GM21423 (cell line): Measurements from ENCODE around the gene BAIAP2.
A peak's percentile ranks its signal among the peaks of the same experiment; 100 is the strongest.
"Not testable (repeated sequence)": the region's sequence is repeated elsewhere in the genome, so short reads cannot be mapped to it uniquely, and the experiment has no call there.

Experiments
- ATAC-seq: cut with Tn5 transposase; IDR thresholded peaks from one replicate; pipeline ENCODE4 v1.9.1; 2021; ENCODE audit warnings: mild to moderate bottlenecking, moderate library complexity; ENCODE audit not compliant: unreplicated experiment

Gene BAIAP2

DNA sequence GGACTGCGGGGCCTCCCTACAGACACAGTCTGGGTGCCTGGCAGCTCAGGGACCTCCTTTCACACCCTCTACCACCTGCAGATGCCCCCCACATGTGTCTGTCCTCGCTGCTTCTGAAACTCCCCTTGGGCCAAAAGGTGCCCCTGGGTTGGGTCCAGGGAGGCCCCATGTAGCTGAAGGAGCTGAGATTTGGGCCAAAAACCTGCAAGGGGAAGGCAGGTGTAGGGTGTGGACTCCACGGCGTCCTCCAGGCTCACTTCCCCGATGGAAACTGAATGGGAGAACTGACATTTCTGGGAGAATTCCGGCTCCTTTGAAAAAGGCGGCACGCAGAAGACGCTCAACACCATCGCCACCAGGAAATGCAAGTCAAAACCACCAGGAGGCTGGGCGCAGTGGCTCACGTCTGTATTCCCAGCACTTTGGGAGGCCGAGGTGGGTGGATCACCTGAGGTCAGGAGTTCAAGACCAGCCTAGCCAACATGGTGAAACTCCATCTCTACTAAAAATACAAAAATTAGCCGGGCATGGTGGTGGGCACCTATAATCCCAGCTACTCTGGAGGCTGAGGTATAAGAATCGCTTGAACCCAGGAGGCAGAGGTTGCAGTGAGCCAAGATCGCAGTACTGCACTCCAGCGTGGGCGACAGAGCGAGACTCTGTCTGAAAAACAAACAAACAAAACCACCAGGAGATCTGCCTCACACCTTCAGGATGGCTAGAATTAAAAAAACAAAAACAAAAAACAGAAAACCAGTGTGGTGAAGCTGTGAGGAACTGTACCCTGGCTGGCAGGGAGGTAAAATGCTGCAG is 13.2 kb upstream of the BAIAP2 start:
- ATAC-seq = no peak

DNA sequence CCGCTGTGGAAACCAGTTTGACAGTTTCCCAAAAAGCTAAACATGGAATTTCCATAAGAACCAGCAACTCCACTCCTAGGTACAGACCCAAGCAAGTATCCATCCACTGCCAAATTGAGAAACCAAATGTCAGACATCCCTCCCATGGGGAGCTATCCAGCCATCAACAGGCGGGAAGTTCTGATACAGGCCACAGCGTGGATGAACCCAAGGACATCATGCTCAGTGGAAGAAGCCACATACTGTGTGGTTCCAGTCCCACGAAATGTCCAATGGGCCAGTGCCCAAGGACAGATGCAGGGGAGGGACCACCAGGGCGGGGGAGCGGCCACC is 12.6 kb upstream of the BAIAP2 start:
- no peak for ATAC-seq

DNA sequence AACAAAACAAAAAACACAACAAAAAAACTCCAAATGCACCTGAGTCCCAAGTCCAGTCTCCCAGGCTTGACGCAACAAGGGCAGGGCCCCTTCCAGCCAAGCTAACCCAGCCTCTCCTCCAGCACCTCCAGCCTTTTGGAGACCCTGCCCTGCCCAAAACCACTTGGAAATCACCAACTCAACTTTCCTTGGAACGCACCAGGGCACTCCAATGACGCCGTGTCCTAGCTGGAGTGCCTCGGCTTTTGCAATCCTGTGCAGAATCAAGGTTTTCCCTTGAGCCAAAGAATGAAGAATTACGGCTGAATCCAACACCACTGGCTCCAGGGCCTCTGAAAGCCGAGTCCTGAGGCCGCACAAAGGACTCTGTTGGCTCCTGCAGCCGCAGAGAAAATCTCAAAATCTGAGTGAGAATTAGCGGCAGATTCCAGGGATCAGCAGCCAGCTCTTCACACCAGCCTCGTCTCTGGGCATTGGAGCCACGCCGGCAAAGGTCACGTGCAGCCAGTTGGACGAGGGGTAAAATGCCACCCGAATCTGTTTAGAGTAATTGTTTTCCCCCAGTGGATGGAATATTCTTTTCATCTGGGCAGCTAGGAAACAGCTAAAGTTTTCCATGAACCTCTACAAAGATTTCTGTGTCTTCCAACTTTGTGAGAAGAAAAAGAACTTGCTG is 9.7 kb upstream of the BAIAP2 start:
- no peak for ATAC-seq

DNA sequence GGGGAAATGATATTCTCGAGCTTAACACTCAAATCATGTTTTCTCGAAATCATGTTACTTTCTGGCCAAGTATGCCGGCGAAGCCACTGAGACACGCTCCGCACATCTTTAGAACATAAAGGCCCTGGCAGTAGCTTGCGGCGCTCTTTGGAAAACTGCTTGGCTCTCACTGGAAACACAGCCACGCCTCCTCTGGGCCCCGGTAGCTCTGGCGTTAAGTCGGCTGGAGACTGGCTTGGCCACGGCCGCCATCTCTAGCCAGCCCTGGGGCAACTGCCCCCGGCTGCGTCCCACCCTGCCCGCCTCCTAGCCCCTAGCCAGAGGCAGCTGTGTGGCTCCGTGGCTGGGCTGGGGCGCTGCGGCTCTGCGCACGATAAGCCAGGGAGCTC is 9.2 kb upstream of the BAIAP2 start:
- ATAC-seq = no peak

DNA sequence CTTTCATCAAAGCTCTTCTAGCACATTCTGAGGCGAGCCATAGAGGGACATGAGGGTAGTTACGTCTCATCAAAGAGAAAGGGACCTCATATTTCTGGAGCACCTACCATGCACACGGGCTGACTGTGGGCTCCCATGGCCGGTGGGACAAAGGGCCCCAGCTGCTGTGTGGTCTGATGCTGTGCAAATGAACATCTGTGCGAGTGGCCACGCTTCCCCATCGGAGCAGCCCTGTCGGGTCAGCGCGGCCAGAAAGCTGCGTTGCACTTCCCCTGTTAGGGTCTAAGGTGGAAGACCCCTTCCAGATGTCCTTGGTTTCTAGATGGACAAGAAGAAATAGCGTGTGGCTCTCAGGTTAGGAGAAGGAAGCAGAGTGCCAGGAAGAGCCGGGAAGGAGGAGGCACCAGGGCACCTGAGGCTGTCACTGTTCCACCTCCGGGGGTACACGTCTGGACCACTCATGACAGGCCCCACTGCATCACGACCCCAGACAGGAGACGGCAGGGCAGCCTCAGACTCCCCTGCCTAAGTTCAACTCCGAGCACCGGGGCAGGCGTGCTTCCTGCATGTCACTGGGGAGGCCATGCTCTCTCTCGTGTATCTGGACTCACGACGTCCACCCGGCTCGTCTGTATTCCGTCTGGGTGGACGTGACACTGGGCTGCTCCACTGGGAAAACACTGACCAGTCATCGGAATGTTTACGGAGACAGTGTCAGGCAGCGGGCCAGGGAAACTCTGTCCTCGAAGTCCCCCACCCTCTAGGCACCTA is 8.5 kb upstream of the BAIAP2 start:
- no peak for ATAC-seq

DNA sequence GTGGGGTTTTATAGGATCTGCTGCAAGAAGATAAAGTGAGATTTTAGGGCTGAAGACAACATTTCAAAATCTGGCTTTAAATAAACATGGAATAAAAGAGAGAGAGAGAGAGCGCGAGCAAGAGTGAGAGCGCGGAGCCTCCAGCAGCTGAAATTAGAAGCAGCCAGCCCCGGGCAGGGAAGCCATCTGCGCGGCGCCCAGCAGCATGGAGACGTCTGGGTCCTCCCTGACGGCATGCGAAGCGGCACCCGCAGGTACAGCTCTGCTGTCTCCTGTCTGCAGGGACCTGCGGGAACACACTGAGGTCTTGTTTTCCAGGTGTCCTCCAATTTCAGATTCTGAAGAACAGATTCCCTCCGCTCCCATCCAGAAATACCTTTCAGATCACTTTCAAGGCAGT is 7.9 kb upstream of the BAIAP2 start:
- ATAC-seq = no peak

DNA sequence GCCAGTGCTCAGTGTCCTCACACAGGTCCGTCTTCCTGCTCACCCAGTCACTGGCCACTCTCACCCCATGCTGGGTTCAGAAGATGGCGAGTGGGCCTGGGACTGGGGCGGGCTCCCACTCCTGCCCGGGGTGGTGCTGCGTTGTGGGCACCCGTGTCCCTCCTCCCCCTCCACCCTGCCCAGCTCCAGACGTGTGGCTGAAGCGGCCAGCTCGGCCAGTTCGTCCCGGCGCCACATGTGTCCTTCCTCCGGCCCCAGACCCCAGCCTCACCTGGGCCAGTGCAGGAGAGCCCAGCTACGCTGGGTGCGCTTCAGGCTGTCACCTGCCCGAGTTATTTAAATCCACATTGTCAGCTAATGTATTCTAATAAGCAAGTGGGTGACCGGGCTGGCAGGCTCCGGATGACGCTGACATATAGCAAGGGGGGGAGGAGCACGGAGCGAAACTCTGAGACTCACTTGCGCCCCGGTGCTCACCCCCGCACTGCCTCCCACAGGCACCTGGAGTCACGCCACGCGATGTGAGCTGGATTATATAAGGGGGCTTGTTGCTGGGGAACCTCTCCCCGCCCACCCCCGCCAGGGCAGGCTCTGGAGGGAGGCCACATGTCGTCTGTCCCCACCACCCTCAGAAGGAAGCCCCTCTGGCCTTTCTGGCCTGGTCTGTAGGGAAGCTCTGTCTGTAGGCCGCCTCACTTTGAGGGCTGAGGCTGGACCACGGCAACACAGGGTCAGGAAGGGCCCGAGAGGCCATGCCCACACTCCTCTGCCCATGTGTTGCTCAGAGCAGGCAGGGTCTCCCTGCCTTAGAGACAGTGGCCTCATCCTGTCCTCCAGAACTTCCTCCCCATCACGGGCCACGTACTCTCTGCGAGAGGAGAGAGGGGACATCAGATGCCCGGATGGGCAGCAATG is 7.1 kb upstream of the BAIAP2 start:
- no peak for ATAC-seq

DNA sequence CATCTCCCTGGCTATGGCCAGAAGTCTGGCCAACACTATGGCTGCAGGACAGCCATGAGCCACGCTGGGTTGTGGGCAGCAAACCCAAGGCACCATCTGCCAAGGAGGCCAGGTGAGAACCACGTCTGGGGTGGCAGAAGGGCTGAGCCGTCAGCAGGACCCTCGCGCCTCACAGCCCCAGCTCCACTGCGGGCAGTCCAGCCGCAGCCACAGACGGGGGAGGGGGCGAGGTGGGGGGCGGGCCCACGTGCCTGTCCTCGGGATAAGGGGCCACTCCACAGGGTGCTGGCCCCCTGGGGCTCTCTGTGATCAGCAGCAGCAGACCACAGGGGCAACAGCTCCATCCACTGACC is 6.5 kb upstream of the BAIAP2 start:
- no peak for ATAC-seq

DNA sequence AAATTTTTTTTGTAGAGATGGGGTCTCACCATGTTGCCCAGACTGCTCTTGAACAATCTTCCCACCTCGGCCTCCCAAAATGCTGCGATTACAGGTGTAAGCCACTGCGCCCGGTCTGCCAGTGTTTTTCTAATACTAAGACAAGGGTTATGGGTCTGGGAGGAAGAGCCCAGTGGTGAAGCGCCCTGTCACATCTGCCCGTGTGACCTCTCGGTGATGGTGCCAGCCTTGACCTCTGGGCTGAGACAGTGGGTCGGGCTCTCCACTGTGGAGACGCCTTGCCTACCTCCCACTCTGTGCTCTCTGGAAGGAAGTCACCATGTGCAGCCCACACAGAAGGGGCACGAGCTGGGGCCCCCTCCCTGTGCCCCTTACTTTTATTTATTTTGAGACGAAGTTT is 5.1 kb upstream of the BAIAP2 start:
- ATAC-seq = no peak

DNA sequence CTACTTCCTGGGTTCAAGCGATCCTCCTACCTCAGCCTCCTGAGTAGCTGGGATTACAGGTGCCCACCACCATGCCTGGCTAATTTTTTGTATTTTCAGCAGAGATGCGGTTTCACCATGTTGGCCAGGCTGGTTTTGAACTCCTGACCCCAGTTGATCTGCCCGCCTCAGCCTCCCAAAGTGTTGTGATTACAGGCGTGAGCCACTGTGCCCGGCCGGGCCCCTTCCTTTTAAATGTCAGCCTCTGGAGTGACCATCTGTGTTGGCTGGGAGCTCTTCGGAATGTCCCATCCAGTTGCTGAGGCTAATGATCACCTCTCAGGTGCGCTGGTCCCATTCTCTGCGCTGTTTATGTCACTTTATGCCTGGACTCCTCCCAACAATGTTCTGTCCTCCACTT is 4.6 kb upstream of the BAIAP2 start:
- ATAC-seq = not testable (repeated sequence)

DNA sequence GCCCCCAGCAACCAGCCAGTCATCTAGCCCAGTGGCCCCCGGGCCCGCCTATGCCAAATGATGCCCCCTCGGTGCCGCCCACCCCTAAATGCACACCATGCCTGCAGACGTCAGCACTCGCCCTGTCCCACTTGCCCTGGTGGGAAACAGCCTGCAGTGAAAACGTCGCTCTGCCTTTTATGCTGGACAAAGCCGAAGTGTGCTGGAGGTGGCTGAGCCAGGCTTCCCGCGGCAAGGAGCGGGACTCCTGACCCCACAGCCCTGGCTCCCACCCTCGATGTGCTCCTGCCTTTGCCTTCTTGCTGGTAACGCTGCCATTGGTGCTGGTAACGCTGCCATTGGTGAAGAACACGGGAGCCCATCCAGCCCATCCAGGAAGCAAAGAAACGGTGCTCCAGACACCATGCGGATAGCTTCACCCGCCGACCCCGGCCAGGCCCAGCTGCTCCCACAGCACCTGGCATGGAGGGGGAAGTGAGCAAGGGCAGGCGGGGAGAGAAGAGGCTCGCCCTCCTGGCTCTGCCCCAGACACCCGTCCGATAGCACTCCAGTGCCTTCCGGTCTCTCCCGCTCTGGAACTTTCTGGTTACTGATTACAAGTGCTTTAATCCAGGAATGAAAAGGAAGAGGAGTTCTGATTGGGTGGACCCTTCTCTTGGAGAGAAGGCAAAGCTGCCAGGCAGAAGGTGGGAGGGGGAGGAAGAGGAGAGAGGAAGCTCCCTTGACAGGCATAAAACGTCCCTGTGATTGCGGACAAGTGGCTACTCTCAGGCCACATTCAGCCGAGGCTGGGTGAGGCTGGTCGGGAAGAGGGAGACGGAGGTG is 4.0 kb upstream of the BAIAP2 start:
- ATAC-seq = no peak

DNA sequence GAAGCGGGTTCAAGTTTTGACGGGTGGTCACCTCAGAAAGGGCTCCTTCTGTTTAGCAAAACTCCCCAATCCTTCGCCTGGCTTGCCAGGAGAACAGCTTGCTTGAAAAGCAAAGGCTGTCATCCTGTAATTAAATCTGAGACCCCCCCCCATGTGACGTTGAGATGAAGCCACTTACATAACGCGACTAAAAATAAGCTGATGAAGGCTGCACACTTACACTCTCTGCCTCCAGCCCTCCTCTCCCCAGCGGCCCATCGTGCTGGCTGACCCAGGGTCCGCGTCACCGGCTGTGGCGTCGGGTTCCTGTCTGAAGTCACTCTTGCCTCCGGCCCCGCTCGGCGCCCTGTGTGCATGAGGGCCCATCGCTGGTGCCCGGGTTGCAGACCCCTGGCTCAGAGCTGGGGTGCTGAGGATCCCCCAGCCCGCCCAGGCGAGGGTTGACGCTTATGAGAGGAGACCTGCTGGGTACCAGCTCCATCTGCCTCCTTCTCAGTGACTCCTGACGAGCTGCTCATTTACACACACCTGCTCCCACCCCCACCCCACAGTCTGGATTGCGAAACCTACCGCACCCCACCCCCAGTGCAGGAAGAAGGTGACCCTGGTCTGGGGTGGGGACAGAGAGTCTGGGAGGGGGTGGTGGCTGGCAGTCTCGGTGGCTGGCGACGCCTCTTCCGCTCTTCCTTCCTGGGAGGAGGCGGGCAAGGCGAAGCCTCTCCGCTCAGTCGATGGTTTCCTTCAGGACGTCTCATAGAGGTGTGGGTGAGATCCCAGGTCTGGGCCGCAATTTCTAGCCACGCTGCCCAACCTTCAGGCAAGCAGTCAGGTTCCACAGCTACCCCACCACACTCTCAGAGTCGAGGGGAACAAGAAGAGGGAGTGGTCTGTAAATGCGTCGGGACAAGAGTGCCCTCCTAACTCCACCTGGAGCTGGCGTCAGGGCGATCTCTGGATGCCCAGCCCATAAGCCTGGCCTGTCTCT is 3.1 kb upstream of the BAIAP2 start:
- ATAC-seq = no peak

DNA sequence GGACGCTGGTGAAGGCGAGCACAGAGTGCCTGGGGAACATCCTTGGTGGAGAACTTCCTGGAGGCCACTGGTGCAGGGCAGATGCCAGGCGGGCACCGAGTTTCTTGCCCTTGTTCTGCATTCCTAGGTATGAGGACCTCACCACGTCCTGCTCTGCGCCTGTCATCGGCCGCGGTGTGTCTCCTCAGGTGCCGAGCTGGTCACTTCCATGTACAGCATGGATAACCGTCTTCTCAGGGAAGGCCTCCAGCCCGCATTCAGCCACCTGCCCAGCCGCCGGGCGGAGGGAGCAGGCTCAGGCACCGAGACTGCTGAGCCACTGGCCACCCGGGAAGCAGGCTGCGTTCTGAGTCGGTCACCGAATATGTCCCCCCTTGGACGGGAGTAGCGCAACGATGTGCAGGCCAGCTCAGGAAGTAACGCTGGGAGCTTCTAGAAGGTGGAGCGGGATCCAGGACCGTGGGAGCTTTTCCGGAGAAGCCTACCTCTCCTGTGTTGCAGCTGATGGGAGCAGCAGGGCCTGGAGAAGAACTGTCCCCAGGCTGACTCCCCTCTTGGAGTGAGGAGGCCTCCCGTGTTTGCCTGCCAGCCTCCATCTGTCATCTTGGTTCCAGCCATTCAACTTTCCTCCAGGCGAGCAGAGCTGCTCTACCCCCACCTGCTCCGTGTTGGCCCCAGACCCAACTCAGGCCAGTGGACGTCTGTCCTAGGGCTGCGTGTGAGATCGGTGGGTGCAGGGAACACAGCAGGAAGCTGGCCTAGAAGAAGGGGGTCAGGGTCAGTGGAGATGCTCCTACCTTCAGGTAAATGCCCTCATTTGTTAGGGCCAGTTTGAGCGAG is 2.1 kb upstream of the BAIAP2 start:
- no peak for ATAC-seq

DNA sequence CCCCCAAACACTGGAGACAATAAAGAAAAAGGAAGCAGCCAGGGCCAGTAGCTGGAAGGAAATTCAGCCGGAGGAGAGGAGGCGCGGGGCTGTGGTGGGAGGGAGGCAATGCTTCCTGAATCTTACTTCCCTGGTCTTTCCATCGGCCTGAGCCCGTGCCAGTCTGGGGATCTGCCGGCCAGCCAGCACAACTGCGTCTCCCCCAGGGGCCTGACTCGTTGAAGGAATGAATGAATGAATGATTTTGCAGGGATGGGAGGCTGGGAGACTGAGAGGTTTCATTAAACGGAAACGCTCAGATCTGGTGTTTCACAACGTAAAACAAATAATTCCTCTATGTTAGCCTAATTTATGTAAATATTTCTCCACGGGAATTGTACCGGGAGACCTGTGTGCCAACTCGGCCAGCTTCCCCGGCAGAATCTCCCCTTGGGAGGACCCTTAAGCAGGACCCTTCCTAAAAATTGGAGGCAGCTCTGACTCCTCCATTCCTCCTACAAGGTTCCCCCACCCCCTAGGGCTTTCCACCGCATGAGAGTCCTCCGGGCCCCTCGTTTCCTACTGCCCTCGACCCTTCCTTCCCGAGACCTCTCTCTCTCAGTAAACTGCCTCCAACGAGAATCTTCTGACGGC is 1.3 kb upstream of the BAIAP2 start:
- no peak for ATAC-seq

DNA sequence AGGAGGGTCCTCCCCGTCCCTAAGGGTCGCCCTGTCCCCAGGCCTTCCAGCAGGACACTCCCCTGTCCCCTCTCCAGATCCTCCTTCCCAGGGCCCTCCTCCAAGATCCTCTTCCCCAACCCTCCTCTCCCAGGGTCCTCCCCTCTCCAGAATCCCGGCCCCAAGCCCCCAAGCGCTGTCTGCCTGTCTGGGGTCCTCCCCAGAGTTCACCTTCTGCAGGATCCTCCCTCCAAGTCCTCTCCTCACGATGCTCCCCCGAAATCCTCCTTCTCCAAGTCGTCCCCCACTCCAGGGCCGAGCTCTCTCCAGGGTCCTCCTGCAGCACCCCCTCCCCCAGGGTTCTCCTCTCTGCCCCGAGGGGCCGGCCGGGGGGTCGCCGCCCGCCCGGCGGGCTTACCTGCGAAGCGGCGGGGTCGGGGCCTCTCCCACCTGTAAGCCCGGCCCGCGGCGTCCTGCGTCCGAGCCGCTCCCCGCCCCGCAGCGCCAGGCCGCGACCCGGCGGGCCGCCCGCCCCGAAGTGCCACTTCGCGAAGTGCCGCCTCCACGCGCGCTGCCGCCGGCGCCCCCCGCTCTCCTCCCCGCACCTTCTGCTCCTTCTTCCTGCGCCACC is 678 bp upstream of the BAIAP2 start:
- peak; percentile 3 for ATAC-seq

DNA sequence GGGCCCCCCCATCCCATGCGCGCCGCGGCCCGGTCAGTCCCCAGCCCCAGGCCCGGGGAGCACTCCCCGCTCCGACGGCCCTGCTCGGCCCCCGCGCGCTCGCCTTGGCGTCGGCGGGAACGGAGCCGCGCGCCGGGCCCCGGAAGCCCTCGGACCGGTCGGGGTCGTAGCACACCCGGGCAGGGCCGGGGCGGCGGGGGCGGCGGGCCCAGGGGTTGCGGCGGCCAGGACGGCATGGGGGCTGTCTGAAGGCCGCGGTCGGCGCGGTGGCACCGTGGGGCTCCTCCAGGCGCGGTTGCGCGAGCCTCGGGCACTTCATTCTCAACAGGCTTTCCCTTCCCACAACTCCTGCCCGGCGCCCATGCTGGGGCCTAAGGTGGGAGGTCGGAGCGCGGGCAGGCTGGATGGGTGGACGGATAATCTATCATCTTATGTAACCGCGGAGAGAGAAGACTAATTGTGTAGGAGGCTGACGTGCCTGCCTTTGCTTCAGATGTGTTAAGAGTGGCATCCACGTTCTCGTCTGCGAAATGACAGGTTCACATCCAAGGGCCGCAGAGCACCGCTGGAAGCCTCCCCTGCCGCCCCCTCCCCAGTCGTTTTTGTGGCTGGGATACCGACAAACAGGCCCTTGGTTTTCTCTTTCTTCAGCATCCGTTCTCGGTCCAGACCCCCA is 708 bp downstream of the BAIAP2 start:
- ATAC-seq = peak; percentile 5
